Measurements from ENCODE around the gene JAZF1.
A peak's percentile ranks its signal among the peaks of the same experiment; 100 is the strongest.

JAZF1 gene

GRCh38 chr7:28180364-28181147 is at the start of gene JAZF1:
Gene JAZF1 (minus strand): TSS chr7:28180795.
- peak; percentile 27 for DNase-seq (ENCODE audit: low spot score)

- DNase-seq (ENCODE audit: low spot score): no peak
Observed at GRCh38 chr7:28230261-28230660, 49.7 kb upstream of the JAZF1 start.

- DNase-seq (ENCODE audit: low spot score): no peak
Observed at GRCh38 chr7:28228396-28228795, 47.8 kb upstream of the JAZF1 start.

- DNase-seq (ENCODE audit: low spot score): no peak
Observed at GRCh38 chr7:28226003-28226402, 45.4 kb upstream of the JAZF1 start.

- no peak for DNase-seq (ENCODE audit: low spot score)
Observed at GRCh38 chr7:28225576-28225975, 45.0 kb upstream of the JAZF1 start.

GRCh38 chr7:28224675-28225074 is 44.1 kb upstream of the JAZF1 start:
- DNase-seq (ENCODE audit: low spot score): no peak

- no peak for DNase-seq (ENCODE audit: low spot score)
Observed at GRCh38 chr7:28224172-28224571, 43.6 kb upstream of the JAZF1 start.

GRCh38 chr7:28222636-28223035 is 42.0 kb upstream of the JAZF1 start:
- no peak for DNase-seq (ENCODE audit: low spot score)

- DNase-seq (ENCODE audit: low spot score): no peak
Observed at GRCh38 chr7:28219793-28220192, 39.2 kb upstream of the JAZF1 start.

- DNase-seq (ENCODE audit: low spot score): no peak
Observed at GRCh38 chr7:28217143-28217542, 36.5 kb upstream of the JAZF1 start.

GRCh38 chr7:28211006-28211405 is 30.4 kb upstream of the JAZF1 start:
- no peak for DNase-seq (ENCODE audit: low spot score)

GRCh38 chr7:28208506-28208905 is 27.9 kb upstream of the JAZF1 start:
- DNase-seq (ENCODE audit: low spot score): no peak

GRCh38 chr7:28207486-28208158 is 27.0 kb upstream of the JAZF1 start:
- DNase-seq (ENCODE audit: low spot score): peak; percentile 62

GRCh38 chr7:28205506-28205905 is 24.9 kb upstream of the JAZF1 start:
- no peak for DNase-seq (ENCODE audit: low spot score)

- no peak for DNase-seq (ENCODE audit: low spot score)
Observed at GRCh38 chr7:28203508-28204240, 23.1 kb upstream of the JAZF1 start.

GRCh38 chr7:28202222-28202621 is 21.6 kb upstream of the JAZF1 start:
- DNase-seq (ENCODE audit: low spot score): no peak

GRCh38 chr7:28201131-28201530 is 20.5 kb upstream of the JAZF1 start:
- DNase-seq (ENCODE audit: low spot score): no peak

GRCh38 chr7:28200598-28200997 is 20.0 kb upstream of the JAZF1 start:
- no peak for DNase-seq (ENCODE audit: low spot score)

GRCh38 chr7:28199021-28199510 is 18.5 kb upstream of the JAZF1 start:
- no peak for DNase-seq (ENCODE audit: low spot score)

GRCh38 chr7:28195910-28196620 is 15.5 kb upstream of the JAZF1 start:
- DNase-seq (ENCODE audit: low spot score): no peak

- no peak for DNase-seq (ENCODE audit: low spot score)
Observed at GRCh38 chr7:28192786-28193585, 12.4 kb upstream of the JAZF1 start.

All from kidney tubule cell (primary cell).